ENCODE measurements around the gene SMIM30.
"Not testable (repeated sequence)": the region's sequence is repeated elsewhere in the genome, so short reads cannot be mapped to it uniquely, and the experiment has no call there.

Gene SMIM30

GRCh38 chr7:113118074-113118959 lies at the start of gene SMIM30:
SMIM30 (minus strand) TSS chr7:113118554; CDS start chr7:113117578, 976 bp downstream.
- DNase-seq = no peak

- not testable (repeated sequence) for DNase-seq
These were observed 47.8 kb upstream of the SMIM30 start for GRCh38 chr7:113166176-113166575.

- DNase-seq = no peak
These were observed 42.7 kb upstream of the SMIM30 start for GRCh38 chr7:113161050-113161449.

- DNase-seq = no peak
These were observed 41.5 kb upstream of the SMIM30 start for GRCh38 chr7:113159746-113160339.

GRCh38 chr7:113158756-113159155 lies 40.4 kb upstream of the SMIM30 start:
- no peak for DNase-seq

GRCh38 chr7:113154117-113154516 lies 35.8 kb upstream of the SMIM30 start:
- no peak for DNase-seq

GRCh38 chr7:113144817-113145216 lies 26.5 kb upstream of the SMIM30 start:
- no peak for DNase-seq

- no peak for DNase-seq
These were observed 25.3 kb upstream of the SMIM30 start for GRCh38 chr7:113143486-113144257.

GRCh38 chr7:113142385-113143119 lies 24.2 kb upstream of the SMIM30 start:
- DNase-seq = no peak

- no peak for DNase-seq
These were observed 23.4 kb upstream of the SMIM30 start for GRCh38 chr7:113141803-113142202.

- DNase-seq = no peak
These were observed 22.6 kb upstream of the SMIM30 start for GRCh38 chr7:113140956-113141355.

GRCh38 chr7:113137241-113137640 lies 18.9 kb upstream of the SMIM30 start:
- DNase-seq = no peak

- no peak for DNase-seq
These were observed 15.7 kb upstream of the SMIM30 start for GRCh38 chr7:113134025-113134424.

- no peak for DNase-seq
These were observed 13.0 kb upstream of the SMIM30 start for GRCh38 chr7:113131367-113131766.

GRCh38 chr7:113128031-113128430 lies 9.7 kb upstream of the SMIM30 start:
- DNase-seq = no peak

- no peak for DNase-seq
These were observed 7.4 kb upstream of the SMIM30 start for GRCh38 chr7:113125728-113126127.

GRCh38 chr7:113122744-113123143 lies 4.4 kb upstream of the SMIM30 start:
- no peak for DNase-seq

GRCh38 chr7:113120647-113121046 lies 2.3 kb upstream of the SMIM30 start:
- no peak for DNase-seq

GRCh38 chr7:113119429-113119828 lies 1.1 kb upstream of the SMIM30 start:
- DNase-seq = no peak

GRCh38 chr7:113117374-113117774 lies 980 bp downstream of the SMIM30 start:
- not testable (repeated sequence) for DNase-seq

- no peak for DNase-seq
These were observed 4.4 kb downstream of the SMIM30 start for GRCh38 chr7:113113912-113114311.

GRCh38 chr7:113109718-113110117 lies 8.6 kb downstream of the SMIM30 start:
- DNase-seq = no peak

- no peak for DNase-seq
These were observed 18.2 kb downstream of the SMIM30 start for GRCh38 chr7:113100121-113100603.

Data from KG1 (cell line).